Tibial nerve (tissue), 4 donors: Measurements from ENCODE around the gene SLC25A14. TPM values are rescaled to one million over a fixed set of nuclear protein-coding genes. Genes with fewer than 3 reads are reported as not detected.

Experiments
- DNase-seq, 2 donors: peaks; one replicate each; pipeline ENCODE4 v3.0.0-alpha.2; 2019; ENCODE audit warnings: low spot score in 2 of 2
- H3K27ac ChIP-seq, 4 donors: fragments of 200-600 bp; sonication (generic) in 3 of 4; one replicate each; pipeline ENCODE4 v1.5.1; 2017 to 2019; ENCODE audit warnings: mild to moderate bottlenecking in 1 of 4
- H3K27me3 ChIP-seq, 2 donors: fragments of 200-600 bp; sonication (generic) in 1 of 2; one replicate each; pipeline versions ENCODE4 v1.5.1 to v1.6.0; 2017 to 2019
- H3K36me3 ChIP-seq, 3 donors: fragments of 200-600 bp; sonication (generic); one replicate each; pipeline ENCODE4 v1.5.1; 2018 to 2019
- H3K4me1 ChIP-seq, 4 donors: fragments of 200-600 bp; sonication (generic) in 3 of 4; one replicate each; pipeline ENCODE4 v1.5.1; 2017 to 2019
- H3K4me3 ChIP-seq, 4 donors: fragments of 200-600 bp; sonication (generic) in 3 of 4; one replicate each; pipeline ENCODE4 v1.5.1; 2017 to 2019; ENCODE audit warnings: mild to moderate bottlenecking in 1 of 4, moderate library complexity in 1 of 4
- H3K9me3 ChIP-seq, 4 donors: fragments of 200-600 bp; sonication (generic) in 3 of 4; one replicate each; pipeline ENCODE4 v1.5.1; 2017 to 2019
- CTCF ChIP-seq, 5 experiments: fragments of 200-600 bp in 3 of 5; fragments of 450-650 bp in 2 of 5; sonication (generic) in 3 of 5; IDR thresholded peaks; one replicate each; pipeline ENCODE4 v1.5.1; 2016 to 2019; ENCODE audit warnings: antibody characterized with exemption in 5 of 5, mild to moderate bottlenecking in 3 of 5, moderate library complexity in 2 of 5
- EP300 ChIP-seq, 2 donors: sonication (generic); formaldehyde crosslinking; IDR thresholded peaks; one replicate each; pipeline ENCODE4 v1.6.1; 2017; ENCODE audit warnings: antibody characterized with exemption in 2 of 2, mild to moderate bottlenecking in 1 of 2
- POLR2A ChIP-seq, 2 donors: fragments of 450-650 bp; IDR thresholded peaks; one replicate each; pipeline ENCODE4 v1.6.1; 2017; ENCODE audit warnings: antibody characterized with exemption in 2 of 2, mild to moderate bottlenecking in 2 of 2, moderate library complexity in 2 of 2
- WGBS, 2 donors: methylation state at CpG; one replicate each; pipeline ENCODE4 v1.1.5; 2018; 5-methylcytosine and 5-hydroxymethylcytosine counted together
- small RNA-seq: library from RNA; depleted of rRNA; stranded (forward); fragments of <200 nt; gene quantifications from one replicate; pipeline ENCODE3, GENCODE V24; 2016
- total RNA-seq, 4 donors: library from RNA; depleted of rRNA; stranded (reverse); fragments of >200 nt; gene quantifications; one replicate each; pipeline ENCODE4 v1.1.0, GENCODE V29; 2016

SLC25A14 gene
- total RNA-seq, 4 donors from 2014 or later, result 6.5 to 22.2 (median 20.4) TPM

GRCh38 chrX:130416785-130417184 lies 77.1 kb downstream of the SLC25A14 start:
- no peaks in the 10 kb centered on the region for H3K9me3 ChIP-seq
- TF ChIP-seq POLR2A (IDR thresholded peaks at IDR 0.05) (no peak), EP300 (IDR thresholded peaks at IDR 0.05) (no peak), CTCF (IDR thresholded peaks at IDR 0.05) (no peak)
- no peak overlapping the region for H3K4me3 ChIP-seq
- no peaks in the 10 kb centered on the region for H3K27me3 ChIP-seq
- H3K36me3 ChIP-seq, result peaks cover 0 to 25% (median 0%) of the 10 kb centered on the region in 3 donors
- WGBS, 2 donors, result 82 to 90% methylated on average over 2 to 4 of the region's 4 CpGs
- no peak for DNase-seq
- no peak overlapping the region for H3K27ac ChIP-seq
- H3K4me1 ChIP-seq, result no peaks in the 10 kb centered on the region

DNA sequence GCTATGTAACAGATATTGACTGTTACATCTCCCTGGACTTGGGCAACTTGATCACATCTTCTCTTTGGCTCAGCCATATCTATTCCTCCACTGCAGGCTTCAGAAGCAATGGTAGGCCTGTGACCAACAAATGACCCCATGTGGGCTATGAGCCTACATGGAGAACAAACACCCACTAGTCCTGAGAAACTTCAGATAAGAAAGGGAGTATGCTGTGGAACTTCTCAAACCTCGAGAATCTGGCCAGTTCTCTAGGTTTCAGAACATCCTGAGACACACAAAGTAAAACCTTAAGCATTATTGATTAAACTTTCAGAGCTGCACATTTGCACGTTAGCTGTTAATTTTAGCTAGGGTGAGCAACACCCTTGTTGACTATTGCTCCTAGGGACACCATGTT lies 78.3 kb downstream of the SLC25A14 start:
- H3K27ac ChIP-seq, result no peak overlapping the region
- no peak for DNase-seq
- H3K36me3 ChIP-seq, result peaks cover 0 to 12% (median 0%) of the 10 kb centered on the region in 3 donors
- H3K9me3 ChIP-seq, result no peaks in the 10 kb centered on the region
- no peaks in the 10 kb centered on the region for H3K4me1 ChIP-seq
- H3K4me3 ChIP-seq, result no peak overlapping the region
- TF ChIP-seq POLR2A (IDR thresholded peaks at IDR 0.05) (no peak), CTCF (IDR thresholded peaks at IDR 0.05) (no peak), EP300 (IDR thresholded peaks at IDR 0.05) (no peak)
- WGBS, 2 donors, result 70 to 100% methylated on average over 2 of the region's 2 CpGs
- no peaks in the 10 kb centered on the region for H3K27me3 ChIP-seq

GRCh38 chrX:130418740-130419139 lies 79.0 kb downstream of the SLC25A14 start:
- Histone ChIP-seq H3K27ac (no peak overlapping the region), H3K36me3 (peaks cover 0 to 11% (median 0%) of the 10 kb centered on the region in 3 donors), H3K4me1 (no peaks in the 10 kb centered on the region), H3K27me3 (no peaks in the 10 kb centered on the region), H3K9me3 (no peaks in the 10 kb centered on the region), H3K4me3 (no peak overlapping the region)
- DNase-seq, result no peak
- TF ChIP-seq EP300 (IDR thresholded peaks at IDR 0.05), result no peak
- TF ChIP-seq POLR2A (IDR thresholded peaks at IDR 0.05), result no peak
- TF ChIP-seq CTCF (IDR thresholded peaks at IDR 0.05), result no peak
- WGBS, 2 donors, result 84 to 88% methylated on average over 4 of the region's 4 CpGs

GRCh38 chrX:130419263-130419662 lies 79.5 kb downstream of the SLC25A14 start:
- peaks cover 0 to 9% (median 0%) of the 10 kb centered on the region in 3 donors for H3K36me3 ChIP-seq
- TF ChIP-seq POLR2A (IDR thresholded peaks at IDR 0.05) (no peak), EP300 (IDR thresholded peaks at IDR 0.05) (no peak), CTCF (IDR thresholded peaks at IDR 0.05) (no peak)
- no peak overlapping the region for H3K27ac ChIP-seq
- H3K27me3 ChIP-seq, result no peaks in the 10 kb centered on the region
- no peaks in the 10 kb centered on the region for H3K4me1 ChIP-seq
- no peak overlapping the region for H3K4me3 ChIP-seq
- 54 to 72% methylated on average over 2 of the region's 2 CpGs for WGBS, 2 donors
- DNase-seq, result no peak
- H3K9me3 ChIP-seq, result no peaks in the 10 kb centered on the region

Small RNAs within 50 kb of the gene (small RNA-seq; reads per million reads assigned to genes)
- not detected for gene AL035423.1
- gene RNU6-1130P, result not detected

Other genes starting within 250 kb of the SLC25A14 start
- gene ELF4, start 229.4 kb upstream of the SLC25A14 start, total RNA-seq, result 10 to 100 TPM in 2 of 4 donors, 1 to 10 TPM in 2; 8.2 to 11.7 (median 10.2) TPM
- gene AIFM1, start 174.1 kb upstream of the SLC25A14 start, total RNA-seq, result 10 to 100 TPM; 12.0 to 18.4 (median 16.7) TPM
- gene RAB33A, start 168.0 kb upstream of the SLC25A14 start, total RNA-seq, result 1 to 10 TPM in 1 of 4 donors, not detected in 3; 2.1 TPM
- 1 to 10 TPM; 2.4 to 7.0 (median 3.6) TPM for gene ZNF280C, start 71.0 kb upstream of the SLC25A14 start, total RNA-seq
- not detected for gene GPR119, start 45.8 kb downstream of the SLC25A14 start, total RNA-seq
- 10 to 100 TPM; 12.0 to 23.1 (median 17.0) TPM for gene RBMX2, start 62.1 kb downstream of the SLC25A14 start, total RNA-seq